HG03175 (cell line): ENCODE results near the gene LRP1.

Source experiments
- ATAC-seq: cut with Tn5 transposase; IDR thresholded peaks from one replicate; pipeline ENCODE4 v1.9.1; 2021; ENCODE audit warnings: mild to moderate bottlenecking, moderate library complexity; ENCODE audit not compliant: unreplicated experiment

The LRP1 gene

DNA sequence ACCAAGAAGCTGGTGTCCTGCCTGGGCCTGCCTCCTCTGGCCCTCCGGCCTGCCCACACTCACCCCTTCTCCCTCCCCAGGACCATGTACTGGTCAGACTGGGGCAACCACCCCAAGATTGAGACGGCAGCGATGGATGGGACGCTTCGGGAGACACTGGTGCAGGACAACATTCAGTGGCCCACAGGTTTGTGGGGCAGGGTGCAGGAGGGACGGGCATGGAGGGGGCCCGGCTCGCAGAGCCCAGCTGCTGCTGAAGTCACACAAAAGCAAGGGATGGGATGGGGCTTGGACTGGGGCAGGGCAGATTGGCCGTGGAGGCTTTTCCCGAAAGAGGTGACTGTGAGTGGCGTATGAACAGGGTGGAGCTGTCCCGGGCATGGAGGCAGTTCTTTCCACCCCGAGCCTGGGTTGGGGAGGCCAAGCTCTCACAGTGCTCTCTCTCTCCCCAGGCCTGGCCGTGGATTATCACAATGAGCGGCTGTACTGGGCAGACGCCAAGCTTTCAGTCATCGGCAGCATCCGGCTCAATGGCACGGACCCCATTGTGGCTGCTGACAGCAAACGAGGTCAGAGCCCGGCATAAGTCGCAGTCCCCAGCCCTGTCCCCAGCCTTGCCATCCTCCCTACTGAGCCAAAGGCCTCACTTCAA, 80.5 kb downstream of the LRP1 start:
- no peak for ATAC-seq

GRCh38 chr12:57209916-57210315, 81.6 kb downstream of the LRP1 start:
- ATAC-seq = no peak

DNA sequence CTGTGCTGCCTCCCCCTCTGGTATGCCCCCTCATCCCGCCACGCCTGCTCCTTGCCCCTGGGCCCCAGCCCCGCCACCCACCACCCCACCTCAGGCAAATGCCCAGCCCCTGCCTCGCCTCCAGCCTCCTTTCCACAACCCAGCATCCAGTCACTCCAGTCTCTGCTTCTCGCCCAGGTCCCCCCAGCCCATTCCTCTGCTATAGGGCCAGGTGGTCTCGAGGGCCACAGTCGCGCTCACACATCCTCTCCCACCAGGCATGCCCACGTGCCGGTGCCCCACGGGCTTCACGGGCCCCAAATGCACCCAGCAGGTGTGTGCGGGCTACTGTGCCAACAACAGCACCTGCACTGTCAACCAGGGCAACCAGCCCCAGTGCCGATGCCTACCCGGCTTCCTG, 82.2 kb downstream of the LRP1 start:
- no peak for ATAC-seq

GRCh38 chr12:57210926-57211692, 82.8 kb downstream of the LRP1 start:
- no peak for ATAC-seq

GRCh38 chr12:57211791-57212700, 83.8 kb downstream of the LRP1 start:
- no peak for ATAC-seq

DNA sequence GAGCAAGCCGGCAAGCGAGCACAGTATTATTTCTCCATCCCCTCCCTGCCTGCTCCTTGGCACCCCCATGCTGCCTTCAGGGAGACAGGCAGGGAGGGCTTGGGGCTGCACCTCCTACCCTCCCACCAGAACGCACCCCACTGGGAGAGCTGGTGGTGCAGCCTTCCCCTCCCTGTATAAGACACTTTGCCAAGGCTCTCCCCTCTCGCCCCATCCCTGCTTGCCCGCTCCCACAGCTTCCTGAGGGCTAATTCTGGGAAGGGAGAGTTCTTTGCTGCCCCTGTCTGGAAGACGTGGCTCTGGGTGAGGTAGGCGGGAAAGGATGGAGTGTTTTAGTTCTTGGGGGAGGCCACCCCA, 84.4 kb downstream of the LRP1 start:
- ATAC-seq = no peak

- peak; percentile 43 for ATAC-seq
Measured at GRCh38 chr12:57213058-57213715, 84.9 kb downstream of the LRP1 start.

DNA sequence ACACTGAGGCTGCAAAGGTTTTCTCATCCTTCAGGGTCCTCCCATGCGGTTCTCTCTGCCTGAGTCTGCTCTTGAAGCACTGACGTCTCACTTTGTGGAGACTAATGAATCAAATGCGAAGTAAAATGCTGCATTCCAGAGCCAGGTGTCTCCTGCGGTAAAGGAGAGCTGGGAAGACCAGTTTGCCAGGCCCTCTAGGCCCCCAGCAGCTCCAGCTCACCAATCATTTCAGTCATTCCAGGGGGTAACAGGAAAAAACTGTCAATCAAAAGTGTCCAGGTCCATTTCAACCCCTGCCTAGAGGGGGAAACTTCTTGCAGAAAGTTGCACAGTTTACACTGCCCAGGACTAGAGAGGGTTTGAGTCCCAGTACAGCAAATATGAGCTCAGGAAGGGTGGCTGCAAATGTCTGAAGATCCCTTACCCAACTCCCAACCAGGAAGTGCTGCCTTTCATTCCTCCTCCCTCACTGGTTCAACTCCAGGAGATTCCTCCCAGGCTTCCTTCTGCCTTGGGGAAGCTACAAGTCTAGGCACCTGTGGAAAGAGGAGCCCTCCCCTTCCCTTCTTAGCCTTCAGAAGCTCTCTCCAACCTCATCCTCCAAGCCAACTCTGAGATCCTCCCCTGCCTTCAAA, 85.6 kb downstream of the LRP1 start:
- ATAC-seq = no peak

- no peak for ATAC-seq
Measured at GRCh38 chr12:57214398-57214781, 86.1 kb downstream of the LRP1 start.

DNA sequence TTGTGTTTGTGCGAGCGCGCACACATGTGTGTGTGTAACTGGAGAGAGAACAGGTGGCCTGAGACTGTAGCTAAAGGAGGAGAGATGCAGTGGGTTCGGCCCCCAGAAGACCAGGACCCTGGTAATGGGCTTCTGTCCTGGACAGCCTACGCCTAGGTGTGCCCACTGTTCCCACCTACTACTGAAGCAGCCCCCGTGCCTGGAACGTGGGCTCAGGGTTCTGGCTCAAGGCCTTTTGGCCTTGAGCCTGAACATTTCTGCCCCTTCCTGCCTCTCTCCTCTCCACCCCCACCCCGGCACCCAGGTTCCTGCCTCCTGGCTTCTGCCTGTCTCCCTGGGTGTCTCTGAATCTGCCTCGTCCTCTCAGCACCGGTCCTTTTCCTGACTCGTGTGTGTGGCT, 86.8 kb downstream of the LRP1 start:
- no peak for ATAC-seq

GRCh38 chr12:57215668-57216013, 87.4 kb downstream of the LRP1 start:
- ATAC-seq = peak; percentile 44

GRCh38 chr12:57216014-57216911, 88.0 kb downstream of the LRP1 start, which contains the start of gene NXPH4:
NXPH4 (plus strand) TSS chr12:57216794; CDS start chr12:57216970, 176 bp downstream.
- ATAC-seq = no peak

- no peak for ATAC-seq
Measured at GRCh38 chr12:57216921-57217879, 88.9 kb downstream of the LRP1 start.

GRCh38 chr12:57218030-57218853, 90.0 kb downstream of the LRP1 start:
- no peak for ATAC-seq

- ATAC-seq = no peak
Measured at GRCh38 chr12:57219205-57219992, 91.1 kb downstream of the LRP1 start.

DNA sequence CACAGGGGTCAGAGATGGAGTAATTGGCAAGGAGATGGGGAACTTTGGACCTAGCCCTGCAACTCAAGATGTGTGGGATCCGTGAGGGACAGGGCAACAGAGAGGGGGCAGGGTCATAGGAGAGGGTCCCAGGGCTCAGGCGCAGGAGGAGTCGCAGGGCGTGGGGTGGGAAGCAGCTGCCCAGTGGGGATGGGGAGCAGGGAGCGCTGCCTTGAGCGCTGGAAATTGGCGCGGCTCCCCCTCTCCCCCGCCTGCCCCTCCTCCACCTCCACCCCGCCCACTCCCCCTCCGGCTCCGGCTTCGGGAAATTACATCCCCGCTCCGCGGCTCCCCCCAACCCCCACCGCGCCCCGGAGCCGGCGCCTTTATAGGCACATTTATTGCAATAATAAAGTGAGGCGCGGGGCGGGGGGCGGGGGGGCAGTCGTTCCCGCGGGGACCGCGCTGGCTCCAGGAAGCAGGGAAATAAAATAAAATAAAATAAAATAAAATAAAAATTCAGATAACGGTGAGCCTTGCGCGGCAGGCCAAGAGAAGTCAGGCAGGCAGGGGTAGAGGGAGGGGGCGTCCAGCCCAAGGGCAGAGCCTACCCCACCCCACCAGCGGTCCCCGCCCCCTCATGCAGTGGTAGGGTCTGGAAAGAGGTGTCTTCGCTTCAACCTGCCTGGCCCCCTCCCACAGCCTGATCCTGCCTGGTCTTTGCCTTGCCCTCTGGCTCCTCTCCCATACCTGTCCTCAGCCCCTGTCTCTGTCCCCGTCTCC, 91.9 kb downstream of the LRP1 start:
- no peak for ATAC-seq
